DND-41 (cell line): ENCODE data around the gene DNAJB4.
"Not testable (repeated sequence)": the region's sequence is repeated elsewhere in the genome, so short reads cannot be mapped to it uniquely, and the experiment has no call there.

Source experiments
- ATAC-seq: fragments of 200-7000 bp; cut with Tn5 transposase; 3 replicates; pipeline ENCODE4 v1.9.1; 2021; ENCODE audit warnings: low read depth; ENCODE audit not compliant: insufficient read depth
- DNase-seq: peaks from one replicate; pipeline ENCODE4 v3.0.0-alpha.2; 2020
- H2AFZ ChIP-seq: 2 replicates; pipeline ENCODE4 v1.6.0; 2012; ENCODE audit warnings: low read depth, low read length
- H3K27ac ChIP-seq: 2 replicates; pipeline ENCODE4 v1.5.1; 2012; ENCODE audit warnings: low read length, inconsistent platforms
- H3K27me3 ChIP-seq: fragments of 200-600 bp; sonication (generic); 2 replicates; pipeline ENCODE4 v1.6.0; 2012; ENCODE audit warnings: low read length, mild to moderate bottlenecking, inconsistent platforms; ENCODE audit not compliant: insufficient read depth, poor library complexity
- H3K36me3 ChIP-seq: 2 replicates; pipeline ENCODE4 v1.5.1; 2012; ENCODE audit warnings: low read length, inconsistent platforms; ENCODE audit not compliant: insufficient read depth
- H3K4me1 ChIP-seq: 2 replicates; pipeline ENCODE4 v1.5.1; 2012; ENCODE audit warnings: mild to moderate bottlenecking, low read length; ENCODE audit not compliant: insufficient read depth
- H3K4me2 ChIP-seq: 2 replicates; pipeline ENCODE4 v1.6.0; 2012; ENCODE audit warnings: mild to moderate bottlenecking, moderate library complexity, low read length, inconsistent platforms; ENCODE audit not compliant: insufficient read depth
- H3K4me3 ChIP-seq, 2 experiments: fragments of 200-600 bp in 1 of 2; shearing (Covaris generic) in 1 of 2; 2 replicates each; pipeline ENCODE4 v1.5.1; 2012 to 2016; ENCODE audit warnings: inconsistent platforms in 2 of 2, low read length in 2 of 2, mild to moderate bottlenecking in 2 of 2, low read depth in 1 of 2, moderate library complexity in 1 of 2
- H3K79me2 ChIP-seq: 2 replicates; pipeline ENCODE4 v1.6.0; 2012; ENCODE audit warnings: low read length, inconsistent platforms; ENCODE audit not compliant: insufficient read depth
- H3K9ac ChIP-seq: 2 replicates; pipeline ENCODE4 v1.6.0; 2012; ENCODE audit warnings: low read depth, mild to moderate bottlenecking, inconsistent platforms, low read length, moderate library complexity
- H3K9me3 ChIP-seq: 2 replicates; pipeline ENCODE4 v1.5.1; 2012; ENCODE audit warnings: low read length, moderate library complexity, mild to moderate bottlenecking, inconsistent platforms; ENCODE audit not compliant: insufficient read depth, severe bottlenecking
- H4K20me1 ChIP-seq: 2 replicates; pipeline ENCODE4 v1.6.0; 2012; ENCODE audit warnings: low read length; ENCODE audit not compliant: insufficient read depth
- EZH2 ChIP-seq: IDR thresholded peaks from 3 replicates; pipeline ENCODE4 v1.6.1; 2012; ENCODE audit warnings: borderline replicate concordance, low read depth, mild to moderate bottlenecking, moderate library complexity, low read length, inconsistent platforms; ENCODE audit not compliant: severe bottlenecking
- TF ChIP-seq, protein P1 (sequence below): IDR thresholded peaks from 2 replicates; pipeline ENCODE4 v1.5.1; 2012; ENCODE audit warnings: borderline replicate concordance, low read length, moderate library complexity, mild to moderate bottlenecking; ENCODE audit not compliant: poor library complexity, severe bottlenecking; ENCODE audit errors: extremely low read depth

Gene DNAJB4

GRCh38 chr1:78060857-78061563 lies 56.3 kb downstream of the DNAJB4 start:
- peaks cover 7% of the 10 kb centered on the region for H3K27me3 ChIP-seq
- no peak for TF ChIP-seq EZH2
- TF ChIP-seq, protein P1, sequence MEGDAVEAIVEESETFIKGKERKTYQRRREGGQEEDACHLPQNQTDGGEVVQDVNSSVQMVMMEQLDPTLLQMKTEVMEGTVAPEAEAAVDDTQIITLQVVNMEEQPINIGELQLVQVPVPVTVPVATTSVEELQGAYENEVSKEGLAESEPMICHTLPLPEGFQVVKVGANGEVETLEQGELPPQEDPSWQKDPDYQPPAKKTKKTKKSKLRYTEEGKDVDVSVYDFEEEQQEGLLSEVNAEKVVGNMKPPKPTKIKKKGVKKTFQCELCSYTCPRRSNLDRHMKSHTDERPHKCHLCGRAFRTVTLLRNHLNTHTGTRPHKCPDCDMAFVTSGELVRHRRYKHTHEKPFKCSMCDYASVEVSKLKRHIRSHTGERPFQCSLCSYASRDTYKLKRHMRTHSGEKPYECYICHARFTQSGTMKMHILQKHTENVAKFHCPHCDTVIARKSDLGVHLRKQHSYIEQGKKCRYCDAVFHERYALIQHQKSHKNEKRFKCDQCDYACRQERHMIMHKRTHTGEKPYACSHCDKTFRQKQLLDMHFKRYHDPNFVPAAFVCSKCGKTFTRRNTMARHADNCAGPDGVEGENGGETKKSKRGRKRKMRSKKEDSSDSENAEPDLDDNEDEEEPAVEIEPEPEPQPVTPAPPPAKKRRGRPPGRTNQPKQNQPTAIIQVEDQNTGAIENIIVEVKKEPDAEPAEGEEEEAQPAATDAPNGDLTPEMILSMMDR: no peak

GRCh38 chr1:78061825-78062523 lies 57.2 kb downstream of the DNAJB4 start:
- Histone ChIP-seq H3K4me2 (no peak overlapping the region), H3K27ac (no peak overlapping the region)
- DNase-seq: no peak

More at GRCh38 chr1:78060857-78061563, 56.3 kb downstream of the DNAJB4 start:
- Histone ChIP-seq H3K36me3 (no peaks in the 10 kb centered on the region), H4K20me1 (no peaks in the 10 kb centered on the region), H3K4me3 (no peak overlapping the region), H3K79me2 (no peaks in the 10 kb centered on the region), H3K27ac (no peak overlapping the region), H3K4me2 (no peak overlapping the region), H2AFZ (no peak overlapping the region), H3K9me3 (no peaks in the 10 kb centered on the region), H3K9ac (no peak overlapping the region), H3K4me1 (no peaks in the 10 kb centered on the region)
- DNase-seq (no peak), ATAC-seq (no peak)

GRCh38 chr1:78064886-78065285 lies 60.1 kb downstream of the DNAJB4 start:
- H3K36me3 ChIP-seq, H3K4me2 ChIP-seq, H3K9ac ChIP-seq, H3K9me3 ChIP-seq, DNase-seq, H3K79me2 ChIP-seq, ATAC-seq, H3K27ac ChIP-seq, H2AFZ ChIP-seq, H3K4me1 ChIP-seq, H4K20me1 ChIP-seq, H3K4me3 ChIP-seq: not testable (repeated sequence)
- H3K27me3 ChIP-seq: peaks cover 11% of the 10 kb centered on the region

More at GRCh38 chr1:78061825-78062523, 57.2 kb downstream of the DNAJB4 start:
- Histone ChIP-seq H3K9ac (no peak overlapping the region), H3K79me2 (no peaks in the 10 kb centered on the region), H3K36me3 (no peaks in the 10 kb centered on the region), H3K9me3 (no peaks in the 10 kb centered on the region), H3K4me1 (no peaks in the 10 kb centered on the region), H2AFZ (no peak overlapping the region), H3K4me3 (no peak overlapping the region), H3K27me3 (peaks cover 7% of the 10 kb centered on the region), H4K20me1 (no peaks in the 10 kb centered on the region)
- no peak for TF ChIP-seq EZH2
- TF ChIP-seq, protein P1: no peak
- no peak for ATAC-seq
